Urothelium cell line (cell line): ENCODE measurements around the gene CARS2.
"Not testable (repeated sequence)": the region's sequence is repeated elsewhere in the genome, so short reads cannot be mapped to it uniquely, and the experiment has no call there.

Experiments
- DNase-seq: peaks from one replicate; pipeline ENCODE4 v3.0.0; 2011; ENCODE audit warnings: low spot score, mixed read lengths
- FAIRE-seq: peaks from 2 replicates; lab custom pipeline; 2011; peaks lifted over from hg19 to GRCh38; lab: Jason Lieb, UNC

The CARS2 gene

GRCh38 chr13:110638814-110639806 lies 66.8 kb downstream of the CARS2 start:
- DNase-seq = no peak
- FAIRE-seq = no peak

- no peak for DNase-seq
- no peak for FAIRE-seq
Measured at GRCh38 chr13:110638257-110638656, 67.7 kb downstream of the CARS2 start.

- FAIRE-seq (no peak), DNase-seq (no peak)
Measured at GRCh38 chr13:110637747-110638146, 68.2 kb downstream of the CARS2 start.

- FAIRE-seq = no peak
- DNase-seq = no peak
Measured at GRCh38 chr13:110637275-110637674, 68.6 kb downstream of the CARS2 start.

DNA sequence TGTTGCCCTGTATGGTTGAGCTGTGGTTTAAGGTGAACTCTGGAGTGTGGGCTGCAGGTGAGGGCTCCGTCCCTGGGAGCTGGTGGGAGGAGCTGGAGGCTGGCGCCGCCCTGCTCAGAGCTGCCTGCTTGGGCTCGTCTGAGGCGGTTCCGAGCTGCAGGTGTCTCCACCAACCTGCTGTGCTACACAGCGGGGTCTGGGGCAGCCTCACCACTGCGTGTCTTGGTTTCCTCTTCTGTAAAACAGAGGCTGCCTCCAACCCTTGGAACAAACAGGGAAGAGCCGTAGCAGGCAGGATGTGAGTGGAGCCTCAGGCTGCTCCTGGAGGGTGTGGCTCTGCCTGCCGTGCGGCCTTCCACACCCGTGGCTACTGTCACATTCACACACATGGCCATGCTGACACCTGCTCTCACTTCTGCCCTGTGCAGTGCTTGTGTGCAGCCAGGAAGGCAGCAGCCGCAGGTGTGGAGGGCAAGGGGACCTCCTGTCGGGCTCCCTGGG lies 69.2 kb downstream of the CARS2 start:
- no peak for DNase-seq
- no peak for FAIRE-seq

DNA sequence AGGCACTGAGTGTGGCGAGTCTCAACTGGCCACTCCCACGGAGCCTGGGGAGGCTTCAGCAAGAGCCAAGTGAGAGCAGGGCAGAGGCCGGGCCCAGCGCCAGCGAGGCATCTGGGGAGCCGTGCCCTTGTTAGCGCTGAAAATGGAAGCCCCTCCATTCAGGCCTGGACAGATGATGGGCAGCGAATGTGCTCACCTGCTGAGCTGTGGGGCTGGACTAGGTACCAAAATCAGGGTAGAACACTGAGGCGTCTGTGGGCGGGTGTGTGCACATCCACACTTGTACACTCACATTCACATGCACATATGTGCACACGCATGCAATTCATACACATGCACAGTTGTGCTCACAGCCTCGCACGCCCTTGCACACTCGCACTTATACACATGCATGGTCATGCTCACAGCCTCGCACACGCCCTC lies 69.9 kb downstream of the CARS2 start:
- FAIRE-seq (no peak), DNase-seq (no peak)

- no peak for FAIRE-seq
Measured at GRCh38 chr13:110635405-110636002, 70.4 kb downstream of the CARS2 start.

GRCh38 chr13:110634558-110634957 lies 71.4 kb downstream of the CARS2 start:
- FAIRE-seq = no peak
- DNase-seq = no peak

More at GRCh38 chr13:110635405-110636002, 70.4 kb downstream of the CARS2 start:
- no peak for DNase-seq

DNA sequence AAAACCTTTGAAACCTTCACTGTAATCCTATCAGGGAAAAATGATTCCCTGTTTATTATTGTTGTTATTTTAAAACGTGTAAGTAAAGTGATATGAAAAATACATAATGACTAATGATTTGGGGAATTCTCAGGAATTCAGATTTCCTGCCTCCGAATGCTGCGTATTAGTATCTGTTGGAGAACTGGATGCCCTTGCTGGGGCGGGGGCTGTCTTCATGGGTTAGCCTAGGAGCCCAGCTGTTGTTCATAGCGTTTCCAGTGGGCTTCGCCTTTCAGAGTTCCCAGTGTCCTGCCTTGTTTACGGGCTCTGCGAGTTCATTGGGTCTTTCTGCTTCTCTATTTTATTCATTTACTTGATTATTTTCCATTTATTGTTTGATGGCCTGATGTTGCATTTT lies 72.1 kb downstream of the CARS2 start:
- FAIRE-seq (no peak), DNase-seq (no peak)

- FAIRE-seq, DNase-seq: not testable (repeated sequence)
Measured at GRCh38 chr13:110632255-110632654, 73.7 kb downstream of the CARS2 start.

- no peak for FAIRE-seq
- no peak for DNase-seq
Measured at GRCh38 chr13:110630566-110631119, 75.3 kb downstream of the CARS2 start.

DNA sequence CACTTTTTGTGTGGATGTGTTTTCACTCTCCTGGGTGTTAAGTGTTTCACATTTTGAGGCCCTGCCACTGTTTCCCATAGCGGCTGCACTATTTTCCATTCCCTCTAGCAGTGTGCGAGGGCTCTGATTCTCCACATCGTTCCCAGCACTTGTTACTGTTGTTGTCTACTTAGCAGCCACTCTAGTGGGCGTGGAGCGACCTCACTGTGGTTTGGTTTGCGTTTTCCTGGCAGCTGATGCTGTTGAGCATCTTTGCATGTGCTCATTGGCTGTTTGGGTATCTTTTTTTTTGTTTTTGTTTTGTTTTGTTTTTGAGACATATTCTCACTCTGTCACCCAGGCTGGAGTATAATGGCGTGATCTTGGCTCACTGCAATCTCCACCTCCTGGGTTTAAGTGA lies 76.2 kb downstream of the CARS2 start:
- FAIRE-seq (no peak), DNase-seq (no peak)

GRCh38 chr13:110628952-110629701 lies 76.8 kb downstream of the CARS2 start:
- no peak for FAIRE-seq
- no peak for DNase-seq

DNA sequence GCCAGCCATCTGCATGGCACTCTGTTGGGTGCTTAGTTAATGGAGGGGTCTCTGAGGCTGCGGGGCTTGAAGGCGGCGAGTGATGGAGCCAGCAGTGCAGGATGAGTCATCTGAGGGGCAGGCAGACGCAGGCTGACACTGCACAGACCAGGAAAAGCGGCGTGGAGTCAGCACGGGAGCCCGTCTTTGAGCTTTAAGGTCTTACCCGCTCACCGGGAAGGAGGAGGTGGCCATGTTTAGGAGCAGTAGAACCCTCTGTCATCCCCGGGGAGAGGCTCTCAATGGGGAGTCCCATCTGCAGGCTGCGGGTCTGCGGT lies 77.5 kb downstream of the CARS2 start:
- FAIRE-seq (no peak), DNase-seq (no peak)

- no peak for DNase-seq
- FAIRE-seq = no peak
Measured at GRCh38 chr13:110627761-110628476, 78.0 kb downstream of the CARS2 start.

- FAIRE-seq (no peak), DNase-seq (no peak)
Measured at GRCh38 chr13:110627351-110627750, 78.6 kb downstream of the CARS2 start.

DNA sequence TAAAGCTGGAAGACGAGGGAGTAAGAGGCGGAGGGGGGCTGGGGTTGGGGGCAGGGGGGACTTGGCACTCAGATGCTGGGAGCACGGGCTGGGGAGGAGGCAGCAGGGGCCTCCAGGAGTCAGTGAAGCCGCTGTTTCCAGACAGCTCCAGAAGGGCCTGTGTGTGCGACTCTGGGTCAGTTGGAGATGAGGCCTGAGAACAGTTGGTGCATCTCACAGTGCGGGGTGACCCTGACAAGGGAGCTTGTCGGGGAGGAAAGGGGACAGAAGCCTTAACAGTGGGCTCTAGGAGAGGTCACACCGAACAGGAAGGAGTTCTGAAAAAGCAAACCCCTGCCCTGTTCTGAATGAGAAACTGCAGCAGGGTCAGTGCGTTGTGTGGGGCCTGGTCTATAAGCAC lies 79.4 kb downstream of the CARS2 start:
- FAIRE-seq (no peak), DNase-seq (no peak)

GRCh38 chr13:110625771-110626321 lies 80.1 kb downstream of the CARS2 start:
- FAIRE-seq (no peak), DNase-seq (no peak)

DNA sequence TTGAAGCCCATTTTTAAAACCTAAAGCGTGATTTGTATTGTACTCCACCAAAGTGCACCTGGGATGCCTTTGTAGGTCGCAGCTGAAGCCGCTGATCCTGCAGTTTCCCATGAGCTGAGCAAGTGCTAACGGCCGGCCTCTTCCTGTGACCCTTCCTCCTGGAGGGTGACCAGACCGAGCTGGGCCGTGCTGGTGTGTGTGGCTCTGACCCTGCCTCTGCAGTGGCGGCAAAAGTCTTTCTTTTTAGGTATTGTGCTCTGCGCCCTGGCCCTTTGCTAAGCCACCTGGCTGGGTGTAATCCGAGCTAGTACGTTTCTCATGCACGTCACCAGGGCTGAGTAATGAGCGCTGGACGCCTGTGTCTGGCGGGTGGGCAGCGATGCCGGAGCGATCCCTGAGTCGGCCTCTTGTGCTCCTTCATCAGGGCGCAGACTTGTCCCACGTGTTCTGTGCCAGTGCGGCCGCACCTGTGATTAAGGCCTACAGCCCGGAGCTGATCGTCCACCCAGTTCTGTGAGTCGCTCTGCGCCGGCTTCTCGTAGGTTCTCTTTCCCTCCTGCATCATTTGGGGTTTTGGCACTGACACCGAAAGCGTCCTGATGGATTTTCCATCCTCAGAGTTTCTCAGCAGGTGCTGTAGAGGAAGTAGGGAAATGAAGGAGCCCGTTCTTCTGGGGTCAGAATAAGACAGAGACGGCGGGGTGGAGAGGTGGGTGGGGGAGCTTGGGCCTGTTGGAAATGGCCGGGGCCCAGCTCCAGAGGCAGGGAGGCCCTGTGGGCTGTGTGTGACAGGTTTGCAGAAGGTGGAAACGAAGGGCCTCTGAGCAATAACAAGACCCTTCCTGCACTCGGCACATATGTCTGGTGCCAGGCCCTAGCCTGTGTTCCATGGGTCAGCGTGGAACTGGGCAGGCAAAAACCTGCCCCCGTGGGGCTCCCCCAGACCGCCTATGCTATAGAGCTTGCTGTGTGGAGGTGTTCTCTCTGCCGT lies 80.9 kb downstream of the CARS2 start:
- DNase-seq (no peak), FAIRE-seq (no peak)
